Hepatic stellate cell (primary cell): ENCODE data around the gene TEDDM1.

Source experiments
- DNase-seq: peaks from one replicate; pipeline ENCODE4 v3.0.0; 2011; ENCODE audit warnings: low spot score

The TEDDM1 gene

DNA sequence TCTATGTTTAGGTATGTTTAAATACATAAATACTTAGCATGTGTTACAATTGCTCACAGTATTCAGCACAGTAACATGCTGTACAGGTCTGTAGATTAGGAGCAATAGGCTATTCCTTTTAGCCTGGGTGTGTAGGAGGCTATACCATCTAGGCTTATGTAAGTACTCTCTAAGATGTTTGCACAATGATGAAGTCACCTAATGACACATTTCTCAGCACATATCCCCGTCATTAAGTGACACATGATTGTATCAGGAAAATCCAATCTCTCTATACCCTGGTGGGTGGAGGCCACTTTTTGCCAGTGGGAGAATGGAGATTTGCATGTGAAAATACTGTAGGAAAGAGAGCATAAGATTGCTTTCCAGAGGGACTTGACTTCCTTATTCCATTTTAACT lies 5.5 kb upstream of the TEDDM1 start:
- DNase-seq: no peak

DNA sequence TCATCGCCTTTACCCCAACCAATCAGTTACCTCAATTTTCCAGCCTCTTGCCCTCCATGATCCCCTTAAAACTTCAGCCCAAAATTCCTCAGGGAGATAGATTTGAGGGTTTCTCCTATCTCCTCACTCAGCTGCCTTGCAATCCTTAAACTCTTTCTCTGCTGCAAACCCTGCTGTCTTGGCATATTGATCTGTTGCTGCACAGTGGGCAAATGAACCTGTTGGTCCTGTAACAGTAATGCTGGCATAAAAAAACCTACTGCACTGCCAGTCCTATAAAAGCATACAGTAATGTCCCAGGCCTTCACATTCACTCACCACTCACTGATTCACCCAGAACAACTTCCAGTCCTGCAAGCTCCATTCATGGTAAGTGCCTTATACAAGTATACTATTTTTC lies 5.1 kb upstream of the TEDDM1 start:
- no peak for DNase-seq

DNA sequence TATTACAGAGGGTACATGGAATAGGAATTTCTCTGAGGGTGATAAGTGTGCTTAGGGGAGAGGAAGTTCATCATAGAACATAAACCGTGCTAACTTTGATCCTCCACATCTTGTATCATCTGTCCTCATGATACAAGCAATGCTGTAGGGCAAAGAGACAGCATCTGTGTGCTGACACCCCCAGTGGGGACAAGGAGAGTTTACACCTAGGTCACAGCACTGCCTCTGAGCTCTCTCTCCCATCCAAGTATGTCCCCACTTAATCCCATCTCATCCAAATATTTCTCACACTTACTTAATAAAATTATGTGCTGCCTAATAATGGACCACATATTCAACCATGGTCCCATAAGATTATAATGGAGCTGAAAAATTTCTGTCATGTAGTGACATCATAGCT lies 4.3 kb upstream of the TEDDM1 start:
- no peak for DNase-seq

DNA sequence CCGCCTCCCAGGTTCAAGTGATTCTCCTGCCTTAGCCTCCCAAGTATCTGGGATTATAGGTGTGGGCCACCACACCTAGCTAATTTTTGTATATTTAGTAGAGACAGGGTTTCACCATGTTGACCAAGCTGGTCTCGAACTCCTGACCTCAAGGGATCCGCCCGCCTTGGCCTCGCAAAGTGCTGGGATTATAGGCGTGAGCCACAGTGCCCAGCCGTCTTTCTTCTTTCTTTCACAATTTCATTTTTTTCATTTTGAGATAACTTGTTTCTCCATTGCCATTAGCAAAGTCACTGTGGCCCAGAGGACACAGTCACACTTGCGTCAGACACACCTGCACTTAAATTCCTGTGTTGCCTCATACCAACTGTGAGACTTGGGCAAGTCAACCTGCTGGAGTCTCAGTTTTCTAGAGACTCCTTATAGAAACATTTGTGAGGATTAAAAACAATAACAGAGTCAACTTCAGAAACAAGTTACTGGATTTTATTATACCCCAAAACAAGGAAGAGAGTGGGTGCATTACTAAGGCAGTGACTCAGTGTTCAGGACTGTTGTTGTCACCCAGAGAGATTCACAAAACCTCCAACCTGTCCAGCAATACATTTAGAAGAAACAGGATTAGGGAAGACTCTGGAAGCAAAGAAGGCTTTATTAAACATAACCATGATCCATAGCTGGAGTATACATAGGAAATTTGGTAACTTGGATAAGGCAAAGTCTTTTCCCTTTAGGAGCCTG lies 2.6 kb downstream of the TEDDM1 start:
- DNase-seq: no peak

DNA sequence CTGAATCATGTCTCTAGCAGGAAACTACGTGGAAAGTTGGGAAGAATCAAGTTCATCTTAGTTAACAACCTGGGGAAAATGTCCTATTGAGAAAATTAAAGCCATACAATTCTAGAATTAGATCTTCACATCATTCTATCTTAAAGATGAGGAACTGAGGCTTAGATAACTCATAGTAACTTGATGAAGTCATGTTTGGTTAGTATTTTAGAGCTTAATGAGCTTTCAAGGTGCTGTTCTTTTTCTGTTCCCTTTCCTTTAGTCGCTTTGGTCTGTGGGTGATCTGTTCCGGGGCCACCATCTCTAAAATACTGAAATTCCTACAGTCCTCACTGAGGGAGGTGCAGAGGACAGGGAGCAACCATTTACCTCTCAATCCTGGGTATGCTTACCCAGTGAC lies 4.6 kb downstream of the TEDDM1 start:
- no peak for DNase-seq

DNA sequence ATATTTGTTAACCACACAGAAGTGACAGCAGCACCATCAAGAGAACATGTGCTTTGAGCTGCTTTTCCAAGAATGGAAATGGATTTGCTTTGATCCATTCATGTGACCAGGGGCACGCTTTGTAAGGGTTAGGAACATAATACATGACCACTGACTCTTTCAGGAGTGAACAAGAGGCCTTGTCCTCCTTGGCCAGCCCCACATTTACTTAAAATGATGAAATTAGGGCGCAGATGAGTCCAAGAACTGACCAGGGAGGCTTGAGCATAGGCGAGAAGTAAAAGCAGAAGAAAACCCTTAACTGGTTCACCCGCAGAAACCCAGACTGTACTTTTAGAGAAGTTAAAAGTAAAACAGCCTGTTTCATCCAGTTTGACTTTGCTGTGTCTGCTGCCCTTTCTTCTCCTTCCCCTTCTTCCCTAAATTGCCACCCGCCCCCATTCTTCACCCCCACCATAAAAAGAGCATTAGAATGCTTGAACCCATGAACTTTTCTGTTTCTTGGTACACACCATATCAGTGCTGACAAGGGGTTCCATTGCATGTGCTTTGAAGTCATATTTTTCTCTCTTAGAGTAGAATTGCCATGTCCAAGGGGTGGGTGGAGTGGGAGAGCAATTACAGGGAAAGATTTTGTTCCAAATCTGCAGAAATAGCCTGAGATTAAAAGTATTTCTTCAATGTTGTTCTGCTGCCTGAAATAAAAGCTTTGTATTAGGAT lies 6.3 kb downstream of the TEDDM1 start:
- no peak for DNase-seq

DNA sequence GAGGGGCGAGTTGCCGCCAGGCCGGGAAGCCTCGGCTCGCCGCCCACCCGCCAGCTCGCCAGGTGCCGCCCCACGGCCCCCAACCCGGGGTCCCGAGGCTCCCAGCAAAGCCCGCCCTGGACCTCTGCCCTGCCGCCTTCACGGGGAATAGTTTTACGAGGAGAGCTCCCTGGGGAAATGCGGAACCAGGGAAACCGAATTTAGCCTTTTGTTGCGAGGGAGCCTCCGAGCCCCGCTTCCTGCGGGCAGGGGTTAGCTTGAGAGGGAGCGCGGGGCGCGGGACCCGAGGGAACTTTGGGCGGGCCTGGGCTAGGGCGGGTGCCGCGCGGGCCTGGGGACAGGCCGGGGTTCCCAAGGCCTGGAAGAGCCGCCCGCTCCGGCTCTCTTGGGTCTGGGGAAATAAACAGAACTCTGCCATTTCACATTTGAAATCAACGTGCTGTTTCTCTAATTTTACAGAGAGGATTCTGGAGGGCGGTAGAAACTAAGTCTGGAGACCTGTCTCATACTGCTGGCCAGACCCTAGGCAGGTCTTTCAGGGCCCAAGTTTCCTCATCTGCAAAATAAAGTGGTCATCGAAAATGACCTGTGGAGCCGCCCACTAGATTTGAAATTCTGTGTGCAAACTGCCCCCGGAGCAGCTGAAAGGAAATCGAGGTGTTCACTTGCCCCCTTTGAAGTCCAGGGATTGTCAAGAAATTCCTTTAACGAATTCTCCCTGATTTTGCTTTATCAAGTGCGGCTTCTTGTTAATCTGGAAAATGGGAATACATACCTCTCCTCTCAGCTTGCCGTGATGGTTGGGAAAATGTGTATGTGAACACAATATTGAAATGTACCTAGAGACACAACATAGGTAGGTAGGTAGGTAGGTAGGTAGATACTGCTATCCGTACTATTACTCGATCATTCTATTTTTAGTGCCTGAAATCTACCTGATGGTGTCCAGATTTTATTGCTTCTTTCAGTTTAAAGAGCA lies 8.1 kb downstream of the TEDDM1 start:
- peak; percentile 31 for DNase-seq

DNA sequence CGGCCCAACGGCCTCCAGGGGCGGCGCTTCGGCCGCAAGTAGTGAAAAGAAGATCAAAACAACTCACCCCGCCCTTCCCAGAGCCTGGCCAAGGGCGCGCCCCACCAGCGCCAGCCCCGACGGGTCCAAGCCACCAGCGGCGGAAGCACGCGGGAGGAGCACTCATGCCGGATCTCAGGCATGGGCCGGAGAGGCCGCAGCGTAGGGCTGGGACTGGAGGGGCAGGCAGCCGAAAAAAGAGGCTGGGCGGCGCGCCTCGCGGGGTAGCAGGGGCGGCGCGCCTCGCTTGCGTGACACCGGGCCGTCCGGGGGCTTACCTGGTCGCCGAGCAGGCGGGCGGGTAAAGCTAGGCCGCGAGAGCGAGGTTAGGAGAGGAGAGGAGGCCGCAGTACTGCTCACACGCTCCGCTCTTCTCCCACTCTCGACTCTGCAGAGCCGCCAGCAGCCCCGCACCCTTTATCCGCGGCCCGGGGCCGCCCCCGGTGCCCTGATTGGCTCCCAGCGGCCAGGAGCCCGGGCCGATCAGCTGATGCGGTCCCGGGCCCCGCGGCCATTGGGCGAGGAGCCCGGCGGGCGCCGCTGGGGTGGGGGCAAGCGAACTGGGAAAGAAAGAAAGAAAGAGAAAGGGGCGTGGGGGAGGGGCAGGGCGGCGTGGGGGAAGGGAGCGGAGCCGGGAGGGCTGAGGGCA lies 9.0 kb downstream of the TEDDM1 start, which contains the start of gene GLUL:
Gene GLUL, minus strand, starts transcription at position 429 of the 688 bp plus-strand sequence. CDS start 3,053 bp downstream, outside the sequence.
- DNase-seq: peak; percentile 95

DNA sequence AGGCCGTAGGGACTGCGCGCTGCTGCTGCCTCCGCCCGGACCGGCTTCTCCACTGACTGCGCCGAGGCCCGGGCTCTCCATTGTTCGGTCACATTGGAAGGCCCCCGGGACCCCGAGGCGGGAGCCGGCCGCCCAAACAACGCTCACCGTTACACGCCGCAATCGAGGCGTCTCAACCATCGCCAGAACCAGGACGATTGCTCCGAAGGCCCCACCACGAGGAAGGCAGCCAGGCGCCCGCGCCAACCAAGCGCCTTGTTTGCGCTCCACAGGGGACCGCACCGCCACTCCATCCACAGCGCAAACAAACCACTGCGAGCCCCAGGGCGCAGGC lies 9.5 kb downstream of the TEDDM1 start:
- no peak for DNase-seq

DNA sequence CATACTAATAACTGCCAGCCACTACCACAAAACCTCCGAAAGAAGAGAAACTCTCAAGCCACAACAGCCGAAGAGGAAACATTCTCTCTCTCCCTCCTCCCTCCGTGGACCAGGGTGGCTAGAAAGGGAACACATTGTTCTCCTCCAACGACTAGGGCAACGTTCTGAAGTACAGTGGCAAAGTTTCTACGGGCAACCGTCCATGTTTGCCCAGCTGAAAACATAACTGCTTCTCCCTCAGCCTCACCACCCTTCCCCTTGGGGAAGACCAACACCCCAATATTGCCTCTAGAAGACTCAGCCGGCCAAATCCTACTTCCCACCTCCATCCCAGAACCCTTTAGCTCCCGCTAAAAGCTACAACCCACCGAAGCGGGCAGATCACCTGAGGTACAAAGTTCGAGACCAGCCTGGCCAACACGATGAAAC lies 10.8 kb downstream of the TEDDM1 start:
- DNase-seq: no peak

DNA sequence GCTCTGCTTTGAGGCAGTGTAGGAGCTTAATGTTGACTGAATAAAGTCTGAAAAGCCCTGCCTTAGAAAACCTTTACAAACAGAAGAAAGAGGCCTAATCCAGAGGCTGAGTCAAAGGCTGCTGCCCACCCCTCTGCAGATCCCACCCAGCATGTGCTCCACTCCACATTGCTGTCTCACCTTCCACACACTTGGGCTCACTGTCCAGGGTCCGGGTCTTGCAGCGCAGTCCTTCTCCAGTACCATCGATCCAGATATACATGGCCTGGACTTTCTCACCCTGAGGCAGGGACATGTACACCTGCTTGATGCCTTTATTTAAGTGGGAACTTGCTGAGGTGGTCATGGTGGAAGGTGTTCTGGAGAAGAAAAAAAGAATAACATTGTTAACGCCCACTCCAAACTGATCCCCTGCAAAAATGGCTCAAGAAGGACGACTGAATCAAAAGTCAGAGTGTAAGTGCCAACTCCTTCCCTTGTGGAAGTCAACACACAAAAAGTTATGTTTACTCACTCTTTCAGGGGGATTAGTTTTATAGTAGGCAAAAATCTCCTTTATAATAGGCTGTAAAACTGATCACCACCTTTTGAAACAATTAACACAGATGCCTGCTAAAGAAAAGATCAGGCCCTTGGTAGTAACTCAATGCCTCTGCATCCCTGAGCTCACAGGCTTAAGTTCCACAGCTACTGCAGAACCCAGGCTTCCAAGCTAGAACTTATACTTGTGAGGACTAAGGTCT lies 11.9 kb downstream of the TEDDM1 start:
- no peak for DNase-seq

DNA sequence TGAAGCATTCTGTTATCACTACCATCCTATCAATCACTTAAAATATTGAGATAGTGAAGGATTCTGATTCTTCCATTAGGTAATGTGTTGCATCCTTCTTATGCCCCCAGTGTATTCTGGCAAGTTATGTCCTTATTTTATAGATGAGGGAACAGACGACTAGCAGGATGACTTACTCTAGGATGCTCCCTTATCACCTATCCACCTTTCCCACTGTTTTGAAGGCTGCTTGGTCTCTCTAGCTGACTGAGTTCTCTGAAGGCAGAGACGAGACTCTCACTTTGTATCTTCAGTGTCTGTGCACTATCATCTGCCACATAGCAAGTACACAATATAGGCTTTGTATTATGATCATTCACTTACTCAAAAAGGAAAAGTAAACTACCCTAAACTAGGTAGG lies 12.9 kb downstream of the TEDDM1 start:
- no peak for DNase-seq

DNA sequence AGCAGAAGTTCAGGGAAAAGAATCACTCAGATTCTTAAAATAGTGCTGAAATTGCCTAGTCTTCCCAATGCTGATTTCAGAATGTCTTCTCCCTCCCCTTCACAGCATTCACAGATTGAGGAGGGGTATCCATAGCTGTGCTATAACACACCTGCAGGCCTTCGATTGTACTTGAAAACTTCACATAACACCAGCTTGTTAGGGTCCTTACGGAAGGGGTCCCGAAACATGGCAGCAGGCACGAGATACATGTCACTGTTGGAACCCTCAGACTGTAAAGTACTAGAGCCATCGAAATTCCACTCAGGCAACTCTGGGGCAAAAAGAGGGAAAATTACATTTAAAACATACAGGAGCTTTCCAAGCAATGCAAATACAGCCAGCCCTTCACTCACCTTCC lies 13.5 kb downstream of the TEDDM1 start:
- no peak for DNase-seq

DNA sequence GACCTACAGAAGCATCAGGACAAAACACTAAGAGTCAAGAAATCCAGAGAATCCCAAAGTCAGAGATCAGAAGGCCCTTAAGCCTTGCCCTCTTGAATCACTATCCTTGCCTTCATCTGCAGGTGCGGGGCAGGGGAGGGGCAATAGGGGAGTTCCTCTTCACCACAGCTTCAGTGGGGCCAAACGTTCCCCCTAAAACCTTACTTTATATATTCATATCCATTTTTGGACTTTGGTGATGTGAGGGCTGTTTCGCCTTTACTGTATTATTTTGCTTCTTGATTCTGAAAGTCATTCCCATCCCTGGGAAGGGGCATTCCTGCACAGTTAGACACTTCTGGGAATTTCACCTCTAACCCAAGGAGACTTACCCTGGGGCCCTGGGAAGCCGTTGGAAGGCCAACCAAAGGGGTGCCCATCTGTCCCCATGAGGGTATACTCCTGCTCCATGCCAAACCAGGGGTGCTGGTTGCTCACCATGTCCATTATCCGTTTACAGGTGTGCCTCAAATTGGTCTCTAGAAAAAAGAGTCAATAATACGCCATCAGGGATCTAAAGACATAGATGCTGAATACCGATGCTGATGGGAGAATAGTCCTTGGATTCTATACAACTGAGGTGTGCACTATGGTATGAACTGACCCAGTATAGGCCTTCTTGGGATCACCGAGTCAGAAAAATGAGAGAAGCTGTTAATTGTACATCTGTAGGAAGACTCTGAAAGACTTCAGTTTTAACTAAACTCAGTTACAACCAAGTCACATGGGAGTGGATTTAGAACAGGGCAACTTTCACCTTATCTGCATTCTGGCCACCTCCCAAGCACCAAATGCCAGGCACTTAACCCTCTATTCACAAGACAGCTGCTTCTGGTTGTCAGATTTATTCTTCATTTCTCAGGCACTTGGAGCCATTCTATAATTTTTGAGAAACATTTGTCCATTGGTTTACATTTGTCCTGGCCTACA lies 14.3 kb downstream of the TEDDM1 start:
- no peak for DNase-seq

DNA sequence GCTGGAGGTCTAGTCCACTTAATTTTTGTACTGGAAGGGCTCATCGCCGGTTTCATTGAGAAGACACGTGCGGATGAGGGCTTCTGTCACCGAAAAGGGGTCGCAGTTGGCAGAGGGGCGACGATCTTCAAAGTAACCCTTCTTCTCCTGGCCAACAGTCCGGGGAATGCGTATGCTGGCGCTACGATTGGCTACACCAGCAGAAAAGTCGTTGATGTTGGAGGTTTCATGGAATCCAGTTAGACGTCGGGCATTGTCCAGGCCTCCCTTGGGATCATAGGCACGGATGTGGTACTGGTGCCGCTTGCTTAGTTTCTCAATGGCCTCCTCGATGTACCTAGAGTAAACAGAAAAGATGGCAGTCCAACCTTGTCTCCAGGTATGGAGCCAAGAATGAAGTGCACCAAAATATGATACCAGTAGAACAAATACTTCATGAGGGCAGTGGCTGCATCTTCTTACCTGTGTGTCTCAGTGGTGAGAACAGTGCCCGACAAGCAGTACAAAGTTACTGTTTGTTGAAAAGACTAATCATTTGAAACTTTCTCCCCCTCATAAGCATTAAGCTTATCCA lies 16.0 kb downstream of the TEDDM1 start:
- no peak for DNase-seq

DNA sequence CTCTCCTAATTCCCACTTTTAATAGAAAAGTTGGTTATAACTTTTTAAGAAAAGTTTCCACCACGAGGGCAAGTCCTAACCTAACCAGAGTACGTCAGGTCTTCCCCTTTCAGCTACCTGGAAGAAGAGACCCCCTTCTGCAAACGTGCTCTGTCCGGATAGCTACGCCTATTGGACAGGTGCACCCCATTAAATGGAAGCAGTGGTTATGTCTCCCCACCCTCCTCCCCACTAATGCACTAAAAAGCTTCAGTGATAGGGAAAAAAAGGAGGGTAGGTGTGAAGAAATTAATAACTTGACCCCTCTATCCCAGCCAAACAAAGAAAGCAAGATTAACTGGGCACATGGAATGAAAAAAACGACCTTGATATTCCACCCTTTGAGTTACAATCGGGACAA lies 16.5 kb downstream of the TEDDM1 start:
- no peak for DNase-seq

DNA sequence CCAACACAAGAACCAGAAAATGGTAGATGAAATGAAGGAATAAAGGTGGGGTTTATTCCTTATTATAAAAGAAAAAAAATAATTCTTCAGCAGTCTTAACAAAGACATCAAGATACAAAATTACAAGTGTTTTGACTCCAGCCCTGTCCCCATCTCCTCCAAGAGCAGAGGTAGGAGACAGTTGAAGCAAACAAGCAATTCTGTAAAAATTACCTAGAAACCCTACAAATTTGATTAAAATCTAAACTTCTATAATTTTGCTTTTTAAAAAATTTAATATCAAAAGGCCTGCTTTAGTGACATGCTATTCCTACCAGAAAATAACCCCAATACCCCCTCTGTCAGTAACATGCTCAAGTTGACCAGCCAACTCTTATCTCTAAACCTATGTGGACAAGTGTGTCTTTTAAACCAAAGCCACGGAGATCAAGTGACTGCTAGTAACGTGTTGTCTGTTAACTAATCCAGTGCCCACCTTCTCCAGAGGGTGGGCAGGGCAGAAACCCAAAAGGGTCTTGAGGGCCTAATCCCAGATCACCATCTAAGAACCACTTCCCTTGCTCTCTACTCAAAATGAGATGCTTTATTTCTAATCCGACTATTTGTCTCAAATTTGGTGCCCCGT lies 17.3 kb downstream of the TEDDM1 start:
- no peak for DNase-seq

DNA sequence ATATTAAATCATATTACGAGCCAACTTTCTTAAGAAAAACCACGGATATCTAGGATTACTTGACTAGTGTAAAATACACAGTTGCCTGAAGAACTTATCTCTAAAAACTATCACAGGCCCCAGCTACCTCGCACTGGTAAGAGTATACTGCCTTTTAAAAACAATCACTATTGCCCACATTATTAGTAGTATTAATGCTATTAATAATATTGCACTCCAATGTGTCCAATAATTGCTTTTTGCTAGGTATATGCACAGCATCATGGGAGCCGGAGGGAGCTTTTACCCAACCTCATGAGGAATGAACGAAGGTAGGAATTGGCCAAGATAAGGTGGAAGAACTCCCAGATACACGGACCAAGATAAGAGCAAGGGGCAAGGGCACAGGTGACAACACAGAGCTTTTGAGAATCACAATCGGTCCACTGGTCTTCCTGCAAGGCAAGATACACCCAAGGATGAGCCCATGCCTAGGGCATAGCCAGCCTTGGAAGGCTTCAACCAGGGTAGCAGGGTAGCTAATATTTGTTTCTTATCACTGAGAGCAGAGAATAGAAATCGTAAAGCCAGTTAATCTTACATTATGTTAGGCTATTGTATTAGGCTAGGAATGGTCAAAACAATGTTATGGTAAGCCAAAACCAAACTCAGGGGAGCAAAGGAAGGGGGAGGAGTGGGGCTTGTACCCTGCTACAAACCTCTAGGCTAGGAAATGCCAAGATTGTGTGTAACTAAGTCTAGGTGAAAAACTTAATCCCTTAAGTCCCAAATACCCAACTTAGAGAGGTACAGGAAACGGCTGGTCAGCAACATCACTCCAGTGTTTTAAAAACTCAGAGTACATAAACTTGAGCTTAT lies 18.3 kb downstream of the TEDDM1 start:
- DNase-seq: no peak
